Mononuclear cell (primary cell): ENCODE measurements around the gene PRKCA. TPM values are rescaled to one million over a fixed set of nuclear protein-coding genes. Genes with fewer than 3 reads are reported as not detected.

Experiments
- H3K27me3 ChIP-seq: 2 replicates; pipeline ENCODE4 v1.6.0; 2011; ENCODE audit warnings: low read length, control low read depth; ENCODE audit not compliant: insufficient read depth
- H3K4me1 ChIP-seq: 2 replicates; pipeline ENCODE4 v1.5.1; 2011; ENCODE audit warnings: mild to moderate bottlenecking, low read length, control low read depth; ENCODE audit not compliant: insufficient read depth
- H3K4me3 ChIP-seq: 2 replicates; pipeline ENCODE4 v1.5.1; 2011; ENCODE audit warnings: mild to moderate bottlenecking, low read length, moderate library complexity
- H3K9me3 ChIP-seq: 2 replicates; pipeline ENCODE4 v1.5.1; 2011; ENCODE audit warnings: low read depth, mild to moderate bottlenecking, control low read depth, low read length
- total RNA-seq: library from RNA; depleted of rRNA; stranded (reverse); fragments of >200 nt; gene quantifications from one replicate; pipeline ENCODE4 v1.2.3, GENCODE V29; 2012

PRKCA gene
- total RNA-seq, 1 donor = 35.6 TPM

GRCh38 chr17:66746736-66747135 is 444.3 kb downstream of the PRKCA start:
- Histone ChIP-seq H3K9me3 (no peaks in the 10 kb centered on the region), H3K4me1 (no peaks in the 10 kb centered on the region), H3K4me3 (no peak overlapping the region)

GRCh38 chr17:66747578-66748275 is 445.3 kb downstream of the PRKCA start:
- no peaks in the 10 kb centered on the region for H3K27me3 ChIP-seq
- no peak overlapping the region for H3K4me3 ChIP-seq
- H3K9me3 ChIP-seq = no peaks in the 10 kb centered on the region
- no peaks in the 10 kb centered on the region for H3K4me1 ChIP-seq

More at GRCh38 chr17:66746736-66747135, 444.3 kb downstream of the PRKCA start:
- H3K27me3 ChIP-seq = no peaks in the 10 kb centered on the region

- Histone ChIP-seq H3K27me3 (no peaks in the 10 kb centered on the region), H3K9me3 (no peaks in the 10 kb centered on the region), H3K4me3 (no peak overlapping the region), H3K4me1 (no peaks in the 10 kb centered on the region)
Measured at GRCh38 chr17:66748578-66748977, 446.2 kb downstream of the PRKCA start.

GRCh38 chr17:66749217-66749832 is 446.9 kb downstream of the PRKCA start:
- Histone ChIP-seq H3K4me3 (no peak overlapping the region), H3K9me3 (no peaks in the 10 kb centered on the region), H3K27me3 (no peaks in the 10 kb centered on the region), H3K4me1 (no peaks in the 10 kb centered on the region)

- Histone ChIP-seq H3K4me1 (no peaks in the 10 kb centered on the region), H3K27me3 (no peaks in the 10 kb centered on the region), H3K9me3 (no peaks in the 10 kb centered on the region), H3K4me3 (no peak overlapping the region)
Measured at GRCh38 chr17:66750116-66750515, 447.7 kb downstream of the PRKCA start.

GRCh38 chr17:66750781-66751543 is 448.5 kb downstream of the PRKCA start:
- Histone ChIP-seq H3K27me3 (no peaks in the 10 kb centered on the region), H3K4me1 (no peaks in the 10 kb centered on the region)

GRCh38 chr17:66751771-66752170 is 449.4 kb downstream of the PRKCA start:
- Histone ChIP-seq H3K9me3 (no peaks in the 10 kb centered on the region), H3K27me3 (no peaks in the 10 kb centered on the region), H3K4me1 (no peaks in the 10 kb centered on the region), H3K4me3 (no peak overlapping the region)

More at GRCh38 chr17:66750781-66751543, 448.5 kb downstream of the PRKCA start:
- Histone ChIP-seq H3K4me3 (no peak overlapping the region), H3K9me3 (no peaks in the 10 kb centered on the region)

GRCh38 chr17:66752411-66752810 is 450.0 kb downstream of the PRKCA start:
- Histone ChIP-seq H3K9me3 (no peaks in the 10 kb centered on the region), H3K27me3 (no peaks in the 10 kb centered on the region), H3K4me3 (no peak overlapping the region), H3K4me1 (no peaks in the 10 kb centered on the region)

- no peaks in the 10 kb centered on the region for H3K4me1 ChIP-seq
- no peaks in the 10 kb centered on the region for H3K9me3 ChIP-seq
- H3K4me3 ChIP-seq = no peak overlapping the region
- no peaks in the 10 kb centered on the region for H3K27me3 ChIP-seq
Measured at GRCh38 chr17:66753126-66753920, 450.9 kb downstream of the PRKCA start.

GRCh38 chr17:66755101-66755943 is 452.9 kb downstream of the PRKCA start:
- Histone ChIP-seq H3K27me3 (no peaks in the 10 kb centered on the region), H3K4me3 (no peak overlapping the region), H3K4me1 (no peaks in the 10 kb centered on the region), H3K9me3 (no peaks in the 10 kb centered on the region)

GRCh38 chr17:66755944-66756290 is 453.5 kb downstream of the PRKCA start:
- no peaks in the 10 kb centered on the region for H3K4me1 ChIP-seq
- no peaks in the 10 kb centered on the region for H3K9me3 ChIP-seq
- no peaks in the 10 kb centered on the region for H3K27me3 ChIP-seq
- no peak overlapping the region for H3K4me3 ChIP-seq

- Histone ChIP-seq H3K4me3 (no peak overlapping the region), H3K9me3 (no peaks in the 10 kb centered on the region), H3K4me1 (no peaks in the 10 kb centered on the region), H3K27me3 (no peaks in the 10 kb centered on the region)
Measured at GRCh38 chr17:66760324-66760723, 457.9 kb downstream of the PRKCA start.

- no peaks in the 10 kb centered on the region for H3K4me1 ChIP-seq
- no peaks in the 10 kb centered on the region for H3K9me3 ChIP-seq
- no peaks in the 10 kb centered on the region for H3K27me3 ChIP-seq
- H3K4me3 ChIP-seq = no peak overlapping the region
Measured at GRCh38 chr17:66762276-66762675, 459.9 kb downstream of the PRKCA start.

GRCh38 chr17:66763056-66763455 is 460.6 kb downstream of the PRKCA start:
- no peak overlapping the region for H3K4me3 ChIP-seq
- H3K27me3 ChIP-seq = no peaks in the 10 kb centered on the region
- H3K9me3 ChIP-seq = no peaks in the 10 kb centered on the region
- H3K4me1 ChIP-seq = no peaks in the 10 kb centered on the region
